NCI-H226 (cell line): ENCODE data around the gene DUOX1.
"Not testable (repeated sequence)": the region's sequence is repeated elsewhere in the genome, so short reads cannot be mapped to it uniquely, and the experiment has no call there.

ENCODE experiments used
- DNase-seq: peaks from one replicate; pipeline ENCODE4 v3.0.0-alpha.2; 2015

DUOX1 gene

DNA sequence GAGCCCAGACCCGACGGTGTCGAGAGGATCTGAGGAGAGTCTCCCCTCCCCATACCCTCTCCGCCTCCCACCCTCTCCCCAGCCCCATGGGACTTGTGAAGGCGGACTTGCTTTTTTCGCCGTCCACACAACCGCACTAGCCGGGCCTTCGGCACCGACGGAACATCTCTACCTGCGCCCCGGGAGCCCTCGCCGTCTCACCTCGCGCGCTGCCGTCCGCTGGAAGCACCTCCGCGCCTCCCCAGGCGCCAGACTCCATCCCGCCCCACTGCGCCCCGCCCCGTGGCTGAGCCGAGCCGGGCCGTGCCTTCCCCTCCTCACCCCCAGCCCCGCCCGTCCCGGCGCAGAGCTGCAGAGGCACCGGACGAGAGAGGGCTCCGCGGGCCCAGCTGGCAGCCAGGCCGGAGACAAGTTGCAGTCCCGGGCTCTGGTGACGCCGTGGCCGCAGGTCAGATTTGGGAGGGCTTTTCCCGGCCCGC is at the start of gene DUOX1, which contains the start of gene DUOXA1:
Gene DUOX1, plus strand, starts transcription at position 344 of the 479 bp plus-strand sequence. CDS start 1,973 bp downstream, outside the sequence.
Gene DUOXA1, minus strand, starts transcription at position 229 of the 479 bp plus-strand sequence. CDS start 6,865 bp downstream, outside the sequence.
- no peak for DNase-seq

DNA sequence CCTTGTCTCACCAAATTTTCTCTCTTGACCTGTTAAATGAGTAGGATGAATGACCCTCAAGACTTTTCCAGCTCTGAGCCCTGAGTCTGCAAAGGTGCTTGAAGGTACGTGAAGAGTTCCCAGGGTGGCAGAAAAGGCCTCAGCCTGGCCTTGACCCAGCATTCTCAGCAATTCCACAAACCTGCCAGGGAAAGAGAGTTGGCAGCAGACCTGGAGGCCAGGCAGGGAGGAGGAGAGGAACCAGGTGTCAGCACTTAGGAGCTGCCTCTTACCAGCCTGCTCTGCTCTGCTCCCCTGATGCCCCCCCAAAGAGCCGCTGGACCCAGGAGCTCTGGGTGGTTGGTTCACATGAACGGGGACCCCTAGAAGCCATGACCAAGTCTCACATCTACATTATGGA is 49.2 kb upstream of the DUOX1 start:
- not testable (repeated sequence) for DNase-seq

DNA sequence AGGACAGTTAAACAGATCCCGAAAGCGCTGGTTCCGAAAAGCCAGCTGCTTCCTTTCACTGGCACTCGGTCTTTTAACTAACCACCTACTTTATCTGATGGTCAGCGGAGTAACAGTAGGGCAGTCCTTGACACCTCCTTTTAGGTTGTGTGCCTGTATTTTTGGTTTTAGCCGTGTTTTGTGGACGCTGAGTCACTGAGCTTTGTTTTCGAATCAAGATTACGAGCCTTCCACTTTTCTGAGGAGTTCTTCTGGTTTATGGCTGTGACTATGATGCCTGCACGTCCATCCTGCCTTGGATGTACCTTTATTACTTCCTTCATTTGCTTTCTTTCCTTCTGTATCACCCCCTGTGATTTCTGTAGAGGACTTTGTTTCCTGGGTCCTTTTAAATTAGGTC is 47.4 kb upstream of the DUOX1 start:
- not testable (repeated sequence) for DNase-seq

DNA sequence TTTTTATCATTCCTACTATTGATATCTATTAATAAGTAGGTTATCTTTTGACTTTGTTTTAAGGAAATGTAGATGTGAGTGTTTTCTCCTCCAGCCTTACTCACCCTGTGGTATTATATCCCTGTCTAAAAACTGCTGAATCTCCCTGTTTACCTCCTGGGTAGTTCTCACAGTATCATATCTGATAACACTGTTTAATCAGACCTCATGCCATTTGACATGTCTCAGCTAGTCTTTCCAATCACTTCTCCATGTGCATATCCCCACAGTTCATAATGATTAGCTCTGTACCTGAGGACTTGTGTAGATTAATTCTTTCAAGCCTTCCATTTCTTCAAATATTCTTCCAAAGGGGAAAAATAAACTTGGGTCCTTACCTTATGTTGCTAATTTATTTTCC is 46.6 kb upstream of the DUOX1 start:
- no peak for DNase-seq

DNA sequence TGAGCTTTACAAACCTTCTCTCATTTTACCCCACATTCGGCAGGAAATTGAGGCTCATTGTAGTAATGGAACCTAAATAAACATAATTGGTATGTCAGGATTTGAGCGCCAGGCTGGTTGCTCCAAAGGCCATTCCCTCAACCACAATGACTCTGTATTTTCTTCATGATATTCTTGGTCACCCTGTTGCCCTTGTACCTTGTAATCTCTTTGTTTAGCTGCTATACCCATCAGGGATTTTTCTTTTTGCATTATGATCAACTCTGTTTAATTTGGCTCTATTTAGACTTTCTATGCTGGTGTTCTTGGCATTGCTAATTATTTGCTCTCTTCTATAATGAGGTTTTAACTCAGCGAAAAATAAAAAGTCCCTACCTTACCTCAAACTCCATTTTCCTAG is 45.6 kb upstream of the DUOX1 start:
- DNase-seq: no peak

DNA sequence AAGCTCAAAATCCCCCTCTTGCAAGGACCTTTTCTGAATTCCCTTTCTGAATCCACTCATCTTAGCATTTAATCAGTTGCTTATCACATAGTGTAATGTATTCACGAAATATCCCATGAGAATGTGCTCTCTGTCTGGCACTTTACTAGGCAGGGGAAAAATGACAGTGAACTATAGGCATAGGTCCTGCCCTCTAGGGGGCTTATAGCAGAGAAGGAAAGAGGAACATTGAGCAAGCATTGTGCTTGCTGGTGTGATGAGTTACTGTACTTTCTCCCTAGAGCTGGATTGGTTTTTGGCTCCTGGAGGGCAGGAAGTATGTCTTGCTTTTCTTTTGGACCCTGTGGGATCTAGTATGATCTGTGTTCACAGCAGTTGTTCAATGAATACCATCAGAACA is 42.3 kb upstream of the DUOX1 start:
- DNase-seq: no peak

DNA sequence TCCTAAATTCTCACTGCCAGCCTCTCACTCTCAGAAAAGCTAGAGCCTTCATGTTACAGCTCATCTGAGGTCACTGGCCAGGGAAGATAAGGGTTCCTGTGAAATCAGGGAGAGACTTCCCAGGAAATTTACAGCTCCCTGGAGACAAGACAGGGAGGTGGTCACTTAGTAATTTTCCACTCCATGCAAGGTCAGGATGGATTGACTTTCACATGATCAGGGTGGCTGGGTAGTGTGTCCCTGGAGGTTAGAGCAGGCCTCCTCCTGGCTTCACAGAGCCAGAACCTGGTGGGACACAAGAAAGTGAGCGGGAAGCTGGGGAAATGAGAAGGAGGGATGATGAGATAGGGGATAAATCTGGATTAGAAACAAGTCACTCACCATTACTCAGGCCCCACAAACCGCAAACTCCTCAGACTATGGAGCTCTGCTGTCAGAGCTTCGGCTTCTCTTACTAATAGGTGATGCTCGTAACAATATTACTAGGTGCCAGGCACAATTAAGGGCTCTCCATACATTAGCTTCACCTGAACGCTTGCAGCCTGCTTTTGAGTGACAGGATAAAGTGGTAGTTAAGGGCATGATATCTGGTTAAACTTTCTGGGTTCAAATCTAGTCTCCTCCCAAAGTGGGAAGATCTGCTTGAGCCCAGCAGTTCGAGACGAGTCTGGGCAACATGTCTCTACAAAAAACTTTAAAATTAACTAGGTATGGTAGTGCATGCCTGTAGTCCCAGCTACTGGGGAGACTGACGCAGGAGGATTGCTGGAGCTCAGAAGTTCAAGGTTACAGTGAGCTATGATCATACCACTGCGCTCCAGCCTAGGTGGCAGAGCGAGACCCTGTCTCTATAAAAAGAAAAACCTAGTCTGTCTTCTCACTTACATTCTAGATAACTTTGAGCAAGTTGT is 40.7 kb upstream of the DUOX1 start:
- DNase-seq: peak; percentile 70

DNA sequence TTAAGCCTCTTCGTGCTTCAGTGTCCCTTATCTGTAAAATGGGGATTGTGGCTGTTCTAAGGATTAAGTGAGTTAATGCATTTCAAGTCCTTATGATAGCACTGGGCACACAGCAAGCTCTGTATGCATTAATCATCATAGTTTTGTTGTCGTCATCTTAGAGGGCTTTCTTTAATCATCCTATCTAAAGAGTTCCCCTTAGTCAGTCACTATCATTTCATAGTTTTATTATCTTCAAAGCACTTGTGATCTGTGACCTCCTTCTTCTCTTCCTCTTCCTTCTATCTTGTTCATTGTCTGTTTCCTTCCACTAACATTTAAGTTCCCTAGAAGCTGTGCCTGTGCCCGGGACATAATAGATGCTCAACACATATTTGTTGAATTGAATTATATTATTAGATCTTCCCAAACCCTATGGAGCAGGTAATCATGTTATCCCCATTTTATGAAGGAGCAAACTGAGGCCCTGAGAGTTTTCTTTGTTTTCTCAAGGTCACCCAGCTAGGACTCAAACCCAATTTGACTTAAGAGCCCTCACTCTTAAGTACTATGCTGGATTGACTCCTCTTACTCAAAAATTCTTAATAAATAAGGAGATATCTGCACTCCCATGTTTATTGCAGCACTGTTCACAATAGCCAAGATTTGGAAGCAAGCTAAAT is 40.0 kb upstream of the DUOX1 start:
- DNase-seq: no peak

DNA sequence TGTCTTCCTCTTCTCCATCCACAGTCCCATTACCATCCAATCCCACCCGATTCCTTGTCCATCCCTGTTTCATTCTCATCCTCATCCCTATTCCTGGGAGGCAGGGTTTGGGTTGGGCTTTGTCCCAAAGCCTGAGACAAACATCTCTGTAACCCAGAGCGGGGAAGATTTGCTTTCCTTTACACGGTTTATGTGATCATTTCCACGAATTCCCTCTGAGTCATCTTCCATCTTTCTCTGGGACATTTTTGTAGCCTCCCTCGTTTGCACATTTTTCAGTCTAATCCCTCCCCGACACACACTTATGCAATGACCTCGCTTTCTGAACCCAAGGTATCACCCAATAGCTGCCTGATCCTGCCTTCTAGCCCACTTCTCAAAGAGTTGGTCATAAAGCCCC is 38.6 kb upstream of the DUOX1 start:
- DNase-seq: no peak

DNA sequence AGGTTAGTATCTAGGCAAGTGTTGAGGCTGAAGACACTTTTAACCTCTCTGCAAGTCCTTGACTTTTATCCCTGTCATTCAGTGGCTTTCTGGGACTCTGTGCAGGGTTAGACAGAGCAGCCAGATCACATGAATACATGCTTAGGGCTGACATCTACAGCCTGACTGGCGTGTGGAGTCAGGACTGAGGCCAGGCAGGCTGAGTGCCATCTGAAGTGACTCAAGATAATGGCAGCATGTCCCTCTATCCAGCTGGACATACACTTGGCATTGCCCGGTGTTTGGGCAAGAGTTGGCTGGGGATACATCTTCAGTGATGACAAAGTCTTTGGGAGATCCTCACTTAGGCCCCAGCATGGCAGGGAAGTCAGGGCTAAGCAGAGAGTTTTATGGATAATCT is 38.2 kb upstream of the DUOX1 start:
- DNase-seq: no peak

DNA sequence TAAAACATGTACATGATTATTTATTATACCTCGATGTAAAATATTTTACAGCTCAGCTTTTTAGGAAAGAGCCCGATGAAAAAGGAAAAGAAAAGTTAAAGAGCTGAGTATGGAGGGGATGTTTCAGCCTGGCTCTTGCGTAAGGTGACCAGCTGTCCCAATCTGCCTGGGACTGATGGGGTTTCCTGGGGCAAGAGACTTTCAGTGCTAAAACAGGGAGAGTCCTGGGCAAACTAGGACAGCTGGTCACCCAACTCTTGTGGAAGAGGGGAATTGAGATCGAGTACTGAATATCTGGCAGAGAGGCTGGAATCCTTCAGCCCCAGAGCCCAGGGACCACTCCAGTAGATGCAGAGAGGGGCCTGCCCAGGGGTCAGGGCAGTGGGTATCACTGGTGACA is 36.8 kb upstream of the DUOX1 start:
- no peak for DNase-seq

DNA sequence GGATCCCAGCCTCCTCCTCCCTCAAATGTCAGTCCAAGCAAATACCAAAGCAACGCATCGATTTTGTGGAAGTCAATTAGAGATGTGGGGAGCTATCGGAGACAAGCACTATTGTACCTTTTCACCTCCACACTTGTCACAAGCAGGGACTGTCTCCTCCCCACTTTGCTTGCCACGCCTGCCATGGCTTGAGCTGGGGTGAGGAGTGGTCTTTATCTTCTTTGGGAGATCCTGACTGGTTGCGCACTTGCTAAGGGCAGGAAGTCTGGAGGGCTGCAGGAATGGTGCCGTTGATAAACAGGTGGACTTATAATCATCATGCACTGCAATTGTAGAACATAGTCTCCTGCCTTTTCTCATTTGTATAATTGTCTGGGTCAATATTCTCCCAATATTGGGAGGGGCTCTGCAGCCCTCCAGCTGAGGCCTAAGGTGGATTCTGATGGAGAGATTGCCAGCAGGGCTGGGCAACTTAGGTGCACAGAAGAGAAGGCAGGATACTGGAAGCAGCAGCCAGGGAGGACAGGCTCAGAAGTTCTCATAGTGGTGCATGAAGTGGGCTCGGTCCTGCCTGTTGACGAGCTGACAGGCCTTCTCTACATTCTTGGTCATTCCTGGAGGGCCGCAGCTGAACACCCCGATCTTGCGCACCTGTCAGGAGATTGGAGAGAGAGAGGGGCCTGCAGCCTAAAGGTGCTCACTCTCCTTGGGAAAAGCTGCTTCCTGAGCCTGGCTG is 36.0 kb upstream of the DUOX1 start:
- no peak for DNase-seq

DNA sequence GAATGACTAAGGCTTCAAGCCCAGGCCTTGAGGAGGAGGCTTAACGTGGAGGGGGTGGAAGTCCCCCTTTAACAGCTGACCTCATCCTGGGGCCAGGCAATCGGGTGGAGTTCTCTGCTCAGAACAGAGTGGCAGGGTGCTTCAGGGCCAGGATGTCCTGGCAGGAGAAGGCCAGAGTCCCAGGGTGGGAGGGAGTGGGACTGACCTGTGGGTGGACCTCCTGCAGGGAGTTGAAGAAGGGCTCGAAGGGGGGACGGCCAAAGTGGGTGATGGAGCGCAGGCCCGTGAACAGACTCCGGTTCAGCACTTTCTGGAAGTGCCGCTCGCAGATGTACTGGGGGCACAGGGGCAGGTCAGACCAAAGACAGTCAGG is 35.5 kb upstream of the DUOX1 start:
- peak; percentile 53 for DNase-seq

DNA sequence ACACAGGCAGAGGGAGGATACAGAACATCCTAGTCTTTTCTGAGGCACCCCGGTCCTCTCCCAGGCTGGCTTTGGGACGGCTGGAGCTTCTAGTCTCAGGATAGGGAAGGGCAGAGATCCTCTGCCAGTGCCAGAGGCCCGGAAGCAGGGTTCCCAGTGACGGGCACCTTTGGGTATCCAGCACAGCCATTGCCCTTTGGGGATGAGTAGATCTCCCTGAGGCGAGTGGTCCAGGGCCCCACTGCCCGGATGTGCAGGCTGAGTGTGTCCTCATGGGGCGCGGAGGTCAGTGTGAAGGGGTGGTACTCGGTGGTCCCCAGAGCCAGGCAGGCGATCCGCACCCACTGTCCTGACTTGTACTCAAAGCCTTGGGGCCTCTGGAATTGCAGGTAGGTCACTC is 34.1 kb upstream of the DUOX1 start:
- DNase-seq: no peak

DNA sequence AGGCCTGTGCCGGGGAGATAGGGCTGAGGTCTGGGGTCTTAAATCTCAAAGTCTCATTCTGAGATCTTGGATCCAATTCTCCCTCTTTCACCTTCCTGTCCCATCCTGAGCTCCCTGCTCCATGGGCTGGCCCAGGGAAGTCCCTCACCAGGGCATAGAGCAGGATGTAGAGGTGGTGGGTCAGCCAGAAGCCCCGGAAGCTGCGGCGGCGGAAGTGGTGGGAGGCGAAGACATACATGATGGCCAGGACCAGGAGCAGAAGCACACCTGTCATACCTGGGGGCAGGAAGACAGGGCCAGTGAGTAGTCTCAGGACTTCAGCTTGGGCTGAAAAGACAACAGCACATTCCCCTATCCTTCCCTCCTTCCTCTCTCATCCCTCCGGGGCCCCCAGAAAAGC is 32.3 kb upstream of the DUOX1 start:
- DNase-seq: no peak

DNA sequence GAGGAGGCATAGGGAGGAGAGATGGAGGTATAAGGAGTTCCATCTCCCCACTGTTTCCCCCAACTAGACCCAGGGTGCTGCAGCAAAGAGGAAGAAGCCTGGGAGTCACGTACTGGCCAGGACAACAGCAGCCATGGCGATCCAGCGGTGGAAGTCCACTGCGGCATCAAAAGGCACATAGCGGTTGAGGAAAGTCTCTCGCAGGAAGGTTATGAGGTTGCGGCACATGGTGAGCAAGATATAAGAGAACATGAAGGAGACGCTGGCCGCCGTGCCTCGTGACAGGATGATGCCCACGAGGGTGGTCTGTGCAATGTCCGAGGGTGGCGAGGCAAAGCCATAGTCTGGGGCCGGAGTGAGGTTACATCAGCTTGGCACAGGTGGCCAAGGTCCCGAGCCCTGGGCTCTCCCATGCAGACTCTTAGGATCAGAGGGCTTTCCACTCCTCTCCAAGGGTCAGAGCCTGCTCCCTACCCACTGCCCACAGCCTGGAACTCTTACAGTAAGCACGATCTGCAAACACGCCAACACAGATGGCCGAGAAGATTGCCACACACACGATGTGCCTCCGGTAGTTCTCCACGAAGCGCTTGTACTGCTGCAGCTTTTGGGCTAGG is 30.1 kb upstream of the DUOX1 start:
- DNase-seq: no peak

DNA sequence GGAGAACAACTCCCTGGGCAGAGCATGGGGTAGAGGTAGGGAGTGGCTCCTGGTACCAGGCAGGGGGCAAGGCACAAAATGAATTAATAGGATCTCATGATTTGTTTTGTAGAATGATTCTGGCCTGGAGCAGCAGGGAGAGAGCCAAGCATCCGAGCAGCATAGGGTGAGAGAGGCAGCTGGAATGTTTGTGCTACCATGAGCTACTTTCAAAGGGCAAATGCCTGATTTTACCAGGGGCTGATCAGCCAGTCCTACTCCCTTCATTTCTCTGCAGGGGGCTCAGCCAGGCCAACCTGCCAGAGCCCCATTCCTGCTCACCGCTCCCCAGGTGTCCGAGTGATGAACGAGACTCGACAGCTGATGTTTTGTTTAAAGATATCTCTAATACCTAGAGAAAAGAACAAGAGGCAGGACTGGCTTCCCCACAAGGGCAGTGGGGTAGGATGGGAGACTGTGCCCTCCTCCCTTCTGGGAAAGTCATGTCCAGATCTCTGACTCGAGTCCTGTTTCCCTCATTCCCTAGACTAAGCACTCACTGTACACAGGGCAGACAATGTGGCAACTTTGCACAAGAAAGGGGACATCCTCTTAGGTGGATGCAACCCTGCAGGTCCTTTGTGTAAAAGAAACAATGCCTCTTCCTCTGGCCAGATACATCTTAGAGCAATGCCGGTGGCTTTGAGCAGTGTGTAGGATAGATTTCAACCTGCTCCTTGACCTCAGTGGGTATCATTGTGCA is 28.7 kb upstream of the DUOX1 start:
- no peak for DNase-seq

DNA sequence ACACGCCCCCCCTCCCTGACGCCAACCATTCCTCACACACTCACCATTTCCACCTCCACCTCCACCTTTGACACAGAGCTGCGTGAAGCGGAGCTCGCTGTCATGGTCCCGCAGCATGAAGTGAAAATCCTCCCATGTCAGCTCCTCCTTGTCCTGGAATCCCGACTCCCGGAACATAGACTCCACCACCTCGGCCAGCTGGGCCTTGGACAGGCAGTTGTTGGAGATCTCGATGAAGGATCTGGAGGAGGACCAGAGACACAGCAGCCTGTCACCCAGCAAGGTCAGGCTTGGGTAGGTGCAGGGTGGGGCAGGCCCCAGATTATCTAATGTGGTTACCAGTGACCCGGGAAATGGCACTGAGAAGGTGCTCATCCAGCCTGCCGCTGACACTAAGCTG is 28.0 kb upstream of the DUOX1 start:
- no peak for DNase-seq

DNA sequence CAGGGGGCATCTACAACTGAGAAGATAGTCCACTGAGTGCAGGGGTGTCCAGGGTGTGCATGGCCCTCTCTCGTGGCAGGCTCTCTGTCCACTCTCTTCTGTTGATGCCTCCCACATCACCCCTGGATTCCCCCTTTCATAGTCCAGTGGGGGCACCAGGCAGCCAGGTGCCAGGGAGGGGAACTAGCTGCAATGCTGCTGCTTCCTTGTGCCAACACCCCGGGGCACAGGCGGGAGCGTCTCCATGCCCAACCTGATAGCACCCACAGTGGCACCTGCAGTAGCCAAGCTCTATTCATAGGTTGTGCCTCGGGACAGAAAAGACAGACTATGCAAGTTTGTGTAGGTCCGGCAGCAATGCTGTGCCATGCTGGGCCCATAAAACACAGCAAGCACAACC is 27.6 kb upstream of the DUOX1 start:
- no peak for DNase-seq

DNA sequence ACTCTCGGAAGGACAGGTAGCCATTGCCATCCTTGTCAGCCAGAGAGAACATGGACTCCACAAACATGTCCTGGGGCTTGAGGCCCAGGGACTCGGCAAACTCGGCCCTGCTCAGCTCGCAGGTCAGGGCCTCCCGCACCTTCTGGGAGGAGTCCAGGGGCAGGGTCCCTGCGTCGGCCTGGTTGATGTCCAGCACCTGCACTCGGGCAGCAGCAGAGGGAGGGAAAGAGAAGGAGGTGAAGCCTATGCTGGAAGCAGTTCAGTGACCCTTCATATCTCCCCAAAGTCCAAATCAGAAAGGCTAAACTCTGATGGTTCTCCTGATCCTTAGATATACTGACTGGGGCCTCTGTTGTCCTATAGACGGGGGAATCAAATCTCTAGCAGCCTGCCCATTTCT is 25.6 kb upstream of the DUOX1 start:
- not testable (repeated sequence) for DNase-seq

DNA sequence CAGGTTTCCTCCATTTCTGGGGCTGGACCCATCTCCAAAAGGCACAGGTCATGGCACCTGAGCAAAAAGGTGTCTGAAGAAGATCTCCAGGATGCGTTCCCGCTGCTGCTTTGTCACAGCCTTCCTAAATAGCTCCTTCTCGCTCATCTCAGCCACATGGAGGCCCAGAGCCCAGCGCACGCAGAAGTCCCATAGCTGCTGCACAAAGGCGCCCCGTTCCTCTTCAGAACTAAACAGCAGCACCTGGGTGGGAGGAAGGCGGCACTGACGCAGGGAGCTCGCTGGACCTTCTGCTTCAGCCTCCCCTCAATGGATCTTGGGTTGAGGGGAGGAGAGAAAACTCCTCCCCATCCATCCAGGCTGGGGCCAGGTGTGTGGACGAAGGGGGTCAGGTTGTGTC is 24.2 kb upstream of the DUOX1 start:
- DNase-seq: no peak
